Vagina (tissue), 2 donors: Measurements from ENCODE around the gene NCAN.

Experiments used
- CTCF ChIP-seq, 3 experiments: fragments of 450-650 bp in 2 of 3; fragments of 200-600 bp in 1 of 3; sonication (generic) in 1 of 3; IDR thresholded peaks; one replicate each; pipeline ENCODE4 v1.5.1; 2017 to 2019; ENCODE audit warnings: antibody characterized with exemption in 3 of 3, mild to moderate bottlenecking in 2 of 3, moderate library complexity in 2 of 3
- POLR2A ChIP-seq, 2 donors: fragments of 450-650 bp; IDR thresholded peaks; one replicate each; pipeline ENCODE4 v1.6.1; 2017; ENCODE audit warnings: antibody characterized with exemption in 2 of 2, mild to moderate bottlenecking in 2 of 2, moderate library complexity in 2 of 2
- POLR2AphosphoS5 ChIP-seq, 2 donors: sonication (generic); formaldehyde crosslinking; IDR thresholded peaks; one replicate each; pipeline ENCODE4 v1.9.0; 2017; ENCODE audit warnings: antibody characterized with exemption in 2 of 2, mild to moderate bottlenecking in 2 of 2, low read depth in 1 of 2; ENCODE audit not compliant: insufficient read depth in 1 of 2

DNA sequence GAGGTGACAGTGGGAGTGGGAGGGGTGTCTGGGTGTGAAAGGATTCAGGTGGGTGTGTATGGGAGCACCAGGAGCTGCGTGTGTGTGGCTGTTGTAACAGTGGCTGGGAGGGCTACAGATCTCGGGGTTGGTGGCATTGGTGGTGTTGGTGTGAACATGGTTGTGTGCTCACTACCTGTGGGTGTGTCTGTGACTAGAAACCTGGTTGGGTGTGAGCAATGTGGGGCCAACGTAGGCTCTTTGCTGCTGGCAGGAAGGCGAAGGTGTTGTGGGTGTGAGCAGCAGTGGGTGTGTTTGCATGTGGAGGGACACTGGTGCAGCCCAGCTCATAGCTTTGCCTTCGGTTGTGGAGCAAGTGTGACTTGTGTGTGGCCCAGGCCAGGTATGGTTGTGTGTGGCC is 4.8 kb upstream of the NCAN start:
- TF ChIP-seq POLR2AphosphoS5 (IDR thresholded peaks at IDR 0.05; ENCODE audit: insufficient read depth in 1 of 2, low read depth in 1 of 2) (no peak), CTCF (IDR thresholded peaks at IDR 0.05) (no peak), POLR2A (IDR thresholded peaks at IDR 0.05) (no peak)
